C4-2B (cell line): Measurements from ENCODE around the gene NHLH2.

Experiments used
- H3K27ac ChIP-seq: fragments of 450-650 bp; 2 replicates; pipeline ENCODE4 v1.5.1; 2017
- ZFX ChIP-seq: fragments of 450-650 bp; IDR thresholded peaks from 2 replicates; pipeline ENCODE4 v1.6.1; 2017
- TF ChIP-seq, protein P1 (sequence below): fragments of 450-650 bp; conservative IDR thresholded peaks from 2 replicates; pipeline ENCODE4 v1.5.1; 2017; ENCODE audit warnings: mild to moderate bottlenecking

The NHLH2 gene

GRCh38 chr1:115829023-115829674 lies 11.8 kb downstream of the NHLH2 start:
- no peak overlapping the region for H3K27ac ChIP-seq
- TF ChIP-seq ZFX, result no peak
- TF ChIP-seq, protein P1, sequence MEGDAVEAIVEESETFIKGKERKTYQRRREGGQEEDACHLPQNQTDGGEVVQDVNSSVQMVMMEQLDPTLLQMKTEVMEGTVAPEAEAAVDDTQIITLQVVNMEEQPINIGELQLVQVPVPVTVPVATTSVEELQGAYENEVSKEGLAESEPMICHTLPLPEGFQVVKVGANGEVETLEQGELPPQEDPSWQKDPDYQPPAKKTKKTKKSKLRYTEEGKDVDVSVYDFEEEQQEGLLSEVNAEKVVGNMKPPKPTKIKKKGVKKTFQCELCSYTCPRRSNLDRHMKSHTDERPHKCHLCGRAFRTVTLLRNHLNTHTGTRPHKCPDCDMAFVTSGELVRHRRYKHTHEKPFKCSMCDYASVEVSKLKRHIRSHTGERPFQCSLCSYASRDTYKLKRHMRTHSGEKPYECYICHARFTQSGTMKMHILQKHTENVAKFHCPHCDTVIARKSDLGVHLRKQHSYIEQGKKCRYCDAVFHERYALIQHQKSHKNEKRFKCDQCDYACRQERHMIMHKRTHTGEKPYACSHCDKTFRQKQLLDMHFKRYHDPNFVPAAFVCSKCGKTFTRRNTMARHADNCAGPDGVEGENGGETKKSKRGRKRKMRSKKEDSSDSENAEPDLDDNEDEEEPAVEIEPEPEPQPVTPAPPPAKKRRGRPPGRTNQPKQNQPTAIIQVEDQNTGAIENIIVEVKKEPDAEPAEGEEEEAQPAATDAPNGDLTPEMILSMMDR, result no peak

DNA sequence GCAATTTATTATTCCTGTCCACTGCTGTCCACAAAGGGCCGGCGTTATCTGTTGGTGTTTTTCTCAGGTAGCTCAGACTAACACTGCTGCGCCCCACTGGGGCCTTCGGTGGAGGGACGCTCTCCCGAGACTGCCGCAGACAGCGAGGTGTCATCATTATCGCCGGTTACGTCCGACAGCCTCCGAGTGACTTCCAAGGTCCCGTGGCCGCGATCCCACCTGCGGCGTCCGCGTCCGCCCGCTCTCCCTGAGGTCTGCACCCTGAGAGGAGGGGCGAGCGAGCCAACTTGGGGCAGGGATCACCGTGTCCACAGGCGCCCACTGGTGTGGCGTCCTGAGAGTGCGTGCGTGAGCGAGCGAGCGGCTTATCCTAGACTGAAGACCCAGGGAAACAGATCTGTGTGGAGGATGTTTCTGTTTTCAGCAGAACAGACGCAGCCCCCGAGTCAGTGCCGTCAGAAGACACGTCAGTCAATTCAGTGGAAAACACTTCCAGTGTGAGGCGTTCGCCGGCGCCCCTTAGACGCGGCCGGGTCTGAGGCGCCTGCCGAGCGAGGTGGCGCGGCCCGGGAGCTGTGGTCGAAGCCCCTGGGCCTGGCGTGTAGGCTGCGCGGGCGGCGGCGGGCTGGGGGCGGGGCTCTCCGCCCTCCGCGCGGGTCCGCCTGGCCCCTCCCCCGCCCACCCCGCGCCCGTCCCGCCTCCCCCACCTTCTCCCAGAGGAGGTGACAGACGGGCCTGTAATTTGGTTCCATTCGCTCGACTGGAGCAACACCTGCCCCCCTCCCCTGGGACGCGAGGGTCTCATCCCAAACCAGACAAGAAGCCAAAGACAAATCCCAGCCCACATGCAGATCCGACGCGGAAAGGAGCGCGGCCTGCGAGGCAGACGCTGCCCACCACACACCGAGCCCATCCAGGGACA lies 12.6 kb downstream of the NHLH2 start:
- TF ChIP-seq ZFX, result no peak
- TF ChIP-seq, protein P1, result no peak
- H3K27ac ChIP-seq, result no peak overlapping the region

DNA sequence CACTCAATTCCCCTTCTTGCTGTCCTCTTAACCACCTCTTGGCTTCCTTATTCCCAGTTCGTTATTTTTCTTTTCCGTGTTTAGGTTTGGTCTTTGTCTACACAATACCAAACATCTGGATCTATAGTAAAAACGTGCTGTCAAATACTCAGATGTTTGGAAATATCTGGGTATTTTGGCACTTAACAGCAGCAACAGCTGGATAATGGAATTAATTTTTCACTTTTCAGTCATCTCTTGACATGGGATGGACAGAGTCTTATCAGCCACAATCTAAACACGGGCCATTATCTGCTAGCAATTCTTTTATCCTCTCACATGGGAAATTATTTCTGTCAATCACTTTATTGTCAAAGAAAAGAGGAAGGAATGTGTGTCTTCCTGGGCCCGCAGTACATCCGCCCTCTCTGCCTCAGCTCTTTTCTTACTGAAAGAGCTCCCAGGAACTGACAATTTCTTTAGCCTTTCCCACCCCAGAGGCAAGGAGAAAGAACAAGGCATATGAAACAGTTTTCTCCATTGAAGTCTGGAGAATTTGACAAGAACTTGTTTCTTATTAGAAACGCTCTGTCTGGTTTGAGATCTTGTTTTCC lies 13.4 kb downstream of the NHLH2 start:
- no peak for TF ChIP-seq ZFX
- TF ChIP-seq, protein P1, result no peak
- no peak overlapping the region for H3K27ac ChIP-seq

- H3K27ac ChIP-seq, result no peak overlapping the region
- no peak for TF ChIP-seq ZFX
- TF ChIP-seq, protein P1, result no peak
Measured at GRCh38 chr1:115826628-115827027, 14.3 kb downstream of the NHLH2 start.

GRCh38 chr1:115822117-115822516 lies 18.8 kb downstream of the NHLH2 start:
- TF ChIP-seq, protein P1, result no peak
- TF ChIP-seq ZFX, result no peak
- H3K27ac ChIP-seq, result no peak overlapping the region

GRCh38 chr1:115815694-115816093 lies 25.2 kb downstream of the NHLH2 start:
- no peak overlapping the region; the same call in 1 of the 2 replicates for H3K27ac ChIP-seq
- TF ChIP-seq, protein P1, result no peak
- no peak for TF ChIP-seq ZFX
